Activated T-helper 1 cell treated with anti-CD3 and anti-CD28 coated beads, Interleukin-2, amount 50 U/mL, for 16 hours (primary cell): ENCODE data around the gene RASAL1.
"Not testable (repeated sequence)": the region's sequence is repeated elsewhere in the genome, so short reads cannot be mapped to it uniquely, and the experiment has no call there.

Experiments
- DNase-seq, 2 donors: peaks; one replicate each; pipeline ENCODE4 v3.0.0-alpha.2; 2020; ENCODE audit warnings: low read depth in 1 of 2, low spot score in 1 of 2

The RASAL1 gene

GRCh38 chr12:113142173-113142885, 6.8 kb upstream of the RASAL1 start:
- DNase-seq: no peak

DNA sequence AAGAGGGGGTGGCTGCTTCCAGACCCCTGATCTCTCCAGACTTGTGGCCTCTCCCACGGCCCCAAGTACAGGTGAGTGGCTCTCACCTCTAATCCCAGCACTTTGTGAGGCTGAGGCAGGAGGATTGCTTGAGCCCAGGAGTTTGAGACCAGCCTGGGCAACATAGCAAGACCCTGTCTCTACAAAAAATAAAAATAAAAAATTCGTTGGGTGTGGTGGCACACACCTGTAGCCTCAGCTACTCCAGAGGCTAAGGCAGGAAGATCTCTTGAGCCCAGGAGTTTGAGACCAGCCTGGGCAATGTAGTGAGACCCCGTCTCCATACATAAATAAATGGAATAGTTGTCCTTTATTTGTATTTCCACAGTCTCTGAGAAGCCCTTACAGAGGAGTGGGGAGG, 6.2 kb upstream of the RASAL1 start:
- DNase-seq: not testable (repeated sequence)

GRCh38 chr12:113140706-113141105, 5.1 kb upstream of the RASAL1 start:
- no peak for DNase-seq

- no peak for DNase-seq
Observed at GRCh38 chr12:113138826-113139225, 3.3 kb upstream of the RASAL1 start.

DNA sequence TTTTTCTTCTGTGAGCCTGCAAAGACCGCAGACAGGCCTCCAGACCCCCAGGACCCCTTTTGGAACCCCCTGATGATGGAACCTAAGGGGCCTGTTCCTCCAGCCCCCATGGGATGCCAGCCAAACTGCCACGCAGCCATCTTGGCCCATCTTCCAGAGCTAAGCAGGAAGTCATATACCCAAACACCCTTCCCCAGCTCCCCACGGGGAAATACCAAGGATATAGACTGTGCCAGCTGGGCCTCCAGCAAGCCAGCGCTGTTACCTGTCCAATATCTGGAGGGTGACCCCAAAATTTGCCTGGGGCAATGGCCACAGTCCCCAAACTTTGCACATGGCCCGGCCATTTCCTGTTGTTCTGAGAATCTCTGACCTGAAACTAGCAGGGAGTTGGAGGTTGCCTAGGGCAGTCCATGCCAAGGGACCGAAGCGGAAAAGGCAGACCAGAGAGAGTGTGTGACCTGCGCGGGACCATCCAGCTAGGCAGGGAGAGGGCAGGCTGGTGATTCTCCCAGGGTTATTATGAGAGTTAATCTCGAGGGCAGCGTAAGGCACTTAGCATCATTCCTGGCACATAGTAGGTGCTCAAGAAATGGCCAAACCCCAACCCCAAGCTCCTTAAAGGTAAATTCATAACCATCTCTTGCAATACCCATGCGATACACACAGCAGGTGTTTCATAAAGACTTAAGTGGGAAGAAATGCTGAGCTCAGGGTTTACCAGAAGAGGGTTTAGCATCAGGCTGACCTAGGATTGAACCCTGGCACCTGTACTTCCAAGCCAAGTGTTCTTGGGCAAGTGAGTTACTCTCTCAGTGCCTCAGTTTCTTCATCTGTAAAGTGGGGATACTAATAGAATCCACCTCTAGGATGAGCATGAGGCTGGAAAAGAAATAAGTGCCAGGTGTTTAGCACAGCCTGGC, 2.6 kb upstream of the RASAL1 start:
- no peak for DNase-seq

GRCh38 chr12:113136990-113137511, 1.5 kb upstream of the RASAL1 start:
- no peak for DNase-seq

GRCh38 chr12:113136128-113136989, 798 bp upstream of the RASAL1 start:
- DNase-seq: no peak

DNA sequence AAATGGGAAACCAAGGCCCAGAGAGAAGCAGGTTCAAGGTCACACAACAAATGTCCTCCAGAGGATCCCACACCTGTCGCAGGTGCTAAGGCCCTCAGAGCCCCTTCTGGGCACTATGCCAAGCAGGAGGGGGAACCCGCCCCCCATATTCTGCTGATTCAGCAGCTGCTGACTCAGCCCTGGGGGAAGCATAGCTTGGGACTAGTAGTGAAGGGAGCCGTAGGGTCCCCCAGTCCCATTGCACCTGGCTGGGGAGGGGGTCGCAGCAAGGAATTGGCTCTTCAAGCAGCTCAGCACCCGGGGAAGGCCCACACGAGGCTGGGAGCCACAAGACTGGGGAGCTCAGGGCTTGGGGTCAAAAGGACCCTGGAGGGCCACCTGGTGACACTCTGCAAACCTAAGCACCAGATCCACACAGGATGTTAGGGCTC, 1.0 kb downstream of the RASAL1 start:
- DNase-seq: no peak

DNA sequence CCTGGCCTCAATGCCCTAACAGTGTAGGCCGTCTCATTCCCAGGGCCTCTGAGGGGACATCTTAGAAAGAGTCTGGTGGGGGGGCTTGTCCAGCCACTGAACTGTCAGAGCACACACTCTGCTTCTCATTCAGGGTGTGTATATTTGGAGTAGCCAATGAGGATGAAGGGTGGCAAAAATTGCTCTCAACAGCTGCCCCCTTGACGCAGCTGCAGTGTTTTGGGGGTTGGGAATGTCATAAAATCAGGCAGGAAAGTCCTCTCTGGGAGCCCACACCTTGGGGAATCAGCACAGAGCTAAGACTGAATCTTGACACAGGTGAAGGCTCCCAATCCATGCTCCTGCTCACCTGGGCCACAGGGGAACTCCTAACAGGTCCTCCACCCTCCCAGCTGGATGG, 1.5 kb downstream of the RASAL1 start:
- DNase-seq: no peak

DNA sequence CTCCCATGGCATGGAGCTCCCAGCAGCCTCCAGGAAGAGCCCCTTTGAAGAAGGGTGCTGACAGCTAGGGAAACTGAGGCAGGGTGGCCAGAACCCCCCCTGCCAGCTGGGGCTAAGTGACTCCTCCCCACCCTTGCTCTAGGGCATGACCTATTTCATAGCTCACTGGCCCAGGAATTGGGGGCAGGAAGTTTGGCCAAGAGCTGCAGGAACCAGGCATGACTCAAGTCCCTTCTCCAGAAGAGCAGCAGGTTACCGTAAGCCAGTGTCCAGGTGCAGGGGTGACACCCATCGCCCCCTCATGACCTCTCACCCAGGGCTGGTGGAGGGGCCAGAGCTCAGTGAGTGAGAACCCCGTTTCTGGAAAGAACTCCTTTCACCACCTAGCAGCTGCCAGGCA, 1.9 kb downstream of the RASAL1 start:
- no peak for DNase-seq

DNA sequence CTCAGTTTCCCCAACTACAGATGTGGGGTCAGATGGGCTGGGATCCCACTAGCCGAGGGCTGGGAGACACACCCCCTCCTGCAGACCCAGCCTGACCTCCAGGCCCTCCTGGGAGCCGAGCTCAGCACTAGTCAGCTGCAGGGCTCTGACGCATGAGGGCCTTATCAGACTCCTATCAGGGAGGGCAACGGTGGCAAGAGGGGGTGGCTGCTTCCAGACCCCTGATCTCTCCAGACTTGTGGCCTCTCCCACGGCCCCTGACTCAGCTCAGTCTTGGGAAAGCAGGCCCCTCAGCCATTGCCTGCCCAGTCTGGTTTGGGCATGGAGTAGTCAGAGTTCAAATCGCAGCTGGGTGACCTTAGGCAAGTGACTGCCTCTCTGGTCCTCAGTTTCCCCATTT, 2.5 kb downstream of the RASAL1 start:
- DNase-seq: no peak

GRCh38 chr12:113131556-113131955, 4.0 kb downstream of the RASAL1 start:
- no peak for DNase-seq

- no peak for DNase-seq
Observed at GRCh38 chr12:113130457-113131135, 5.0 kb downstream of the RASAL1 start.

DNA sequence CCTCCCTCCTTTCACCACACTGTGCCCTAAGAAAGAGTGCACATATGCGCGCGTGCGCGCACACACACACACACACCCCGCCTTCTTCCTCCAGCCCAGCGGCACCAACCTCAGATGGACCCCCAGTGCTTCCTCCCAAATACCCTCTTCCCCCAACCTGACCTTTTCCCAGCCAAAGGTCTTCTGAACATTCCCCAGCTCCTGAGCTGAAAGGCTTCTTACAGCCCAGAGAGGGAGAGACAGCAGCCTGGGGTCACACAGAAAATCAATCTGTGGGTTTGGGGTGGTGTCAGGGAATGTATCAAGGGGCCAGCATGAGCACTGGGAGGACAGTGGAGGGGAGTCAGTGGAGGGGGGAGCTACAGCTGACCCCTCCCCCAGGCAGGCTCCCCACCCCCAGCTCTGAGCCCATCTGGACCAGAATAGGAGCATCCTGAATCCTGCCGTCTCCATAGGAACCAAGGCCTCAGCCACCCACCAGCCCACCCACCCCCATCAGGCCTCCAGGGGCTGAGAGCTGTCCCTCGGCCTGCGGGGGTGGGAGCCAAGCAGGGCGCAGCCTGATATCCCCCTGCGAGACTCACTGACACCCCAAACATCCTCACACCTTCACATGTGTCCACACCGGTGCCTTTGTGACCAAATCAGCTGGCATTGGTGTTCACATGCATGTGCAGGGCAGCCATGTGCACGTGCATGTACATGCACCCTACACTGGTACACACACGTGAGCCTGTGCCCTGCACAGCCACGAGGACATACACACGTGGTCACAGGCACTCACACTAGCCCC, 5.7 kb downstream of the RASAL1 start:
- no peak for DNase-seq

DNA sequence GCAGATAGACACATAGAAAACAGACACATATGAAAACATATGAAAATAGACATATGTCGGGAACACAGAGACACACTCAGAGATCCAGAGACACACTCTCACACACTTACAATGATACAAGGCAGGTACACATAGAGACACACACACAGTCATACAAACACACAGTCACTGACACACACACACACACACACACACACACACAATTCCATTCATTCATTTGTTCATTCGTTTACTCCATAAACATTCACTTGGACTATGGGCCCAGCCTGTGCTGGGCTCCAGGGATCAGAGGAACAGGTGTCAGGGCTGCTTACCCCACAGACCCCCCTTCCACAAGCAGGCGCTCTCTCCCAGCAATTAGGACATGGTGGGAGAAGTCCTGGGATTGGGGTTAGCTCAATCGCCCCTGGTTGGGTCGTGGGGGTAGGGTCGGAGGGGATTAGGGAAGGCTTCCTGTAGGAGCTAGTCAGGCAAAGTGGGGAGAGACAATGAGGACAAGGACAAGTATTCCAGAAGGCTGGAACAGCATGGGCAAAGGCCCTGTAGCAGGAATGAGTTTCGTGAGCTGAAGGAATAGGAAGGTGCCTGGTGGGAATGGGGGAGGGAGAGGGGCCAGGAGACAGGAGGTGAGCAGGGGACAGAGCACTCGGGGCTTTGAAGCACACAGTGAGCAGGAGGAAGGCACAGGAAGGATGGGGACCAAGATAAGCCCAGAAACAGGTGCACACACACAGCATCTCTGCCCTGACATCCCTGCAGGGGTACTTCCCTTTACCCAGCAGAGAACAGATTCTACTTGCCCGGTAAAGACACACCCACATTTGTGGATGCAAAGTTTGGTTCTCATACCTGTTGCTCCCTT, 6.5 kb downstream of the RASAL1 start:
- no peak for DNase-seq

GRCh38 chr12:113127791-113128199, 7.8 kb downstream of the RASAL1 start:
- DNase-seq: no peak

DNA sequence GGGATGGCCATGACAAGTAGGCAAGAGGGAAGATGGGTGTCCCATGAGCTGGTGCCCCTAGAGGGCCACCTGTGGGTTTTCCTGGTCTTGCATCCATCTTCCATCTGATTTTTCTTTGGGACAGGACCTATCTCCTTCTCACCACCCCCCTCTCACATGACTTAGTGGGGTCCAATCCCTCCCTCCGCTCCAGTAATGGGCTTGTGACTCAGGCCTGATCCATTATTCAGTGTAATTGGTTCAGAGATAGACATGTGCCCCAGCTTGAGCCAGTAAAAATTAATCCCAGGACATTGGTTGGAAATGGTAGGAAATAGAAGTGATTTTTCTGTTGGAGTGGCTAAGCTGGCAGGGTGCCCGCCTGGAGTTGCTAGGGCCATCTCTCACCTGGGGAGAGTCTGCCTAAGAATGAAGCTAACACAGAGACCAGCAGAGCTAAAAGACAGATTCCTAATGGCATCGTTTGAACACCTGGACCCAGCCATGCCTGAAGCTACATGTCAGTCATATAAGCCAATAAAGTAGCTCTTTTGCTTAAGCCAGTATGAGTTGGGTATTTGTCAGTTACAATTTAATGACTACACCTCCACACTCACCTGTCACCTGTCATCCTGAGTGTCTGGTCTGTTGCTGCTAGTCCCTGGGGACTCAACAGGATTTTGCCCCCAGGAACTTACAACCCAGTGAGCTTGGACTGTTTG, 14.7 kb downstream of the RASAL1 start:
- DNase-seq: no peak

- no peak for DNase-seq
Observed at GRCh38 chr12:113119980-113120669, 15.4 kb downstream of the RASAL1 start.
